GM10248 (cell line): ENCODE data around the gene EIF4ENIF1.

Experiments used
- CTCF ChIA-PET: fragments of 300-600 bp; sonication (Branson Sonifier 250); formaldehyde crosslinking; extraction: SDS; loops from one replicate; lab custom pipeline; 2021; ENCODE audit warnings: antibody characterized with exemption; lab: Yijun Ruan, JAX
- POLR2A ChIA-PET: fragments of 350-650 bp; sonication (Branson Sonifier 250); formaldehyde crosslinking; extraction: SDS; loops from one replicate; lab custom pipeline; 2020; ENCODE audit warnings: antibody characterized with exemption; lab: Yijun Ruan, JAX
- DNase-seq: peaks from one replicate; pipeline ENCODE4 v3.0.0; 2012; ENCODE audit errors: extremely low spot score
- TF ChIP-seq, protein P1 (sequence below): IDR thresholded peaks from 2 replicates; pipeline ENCODE4 v1.5.1; 2012; ENCODE audit warnings: mild to moderate bottlenecking, low read depth; ENCODE audit errors: extremely low read depth, missing control alignments, control extremely low read depth

Gene EIF4ENIF1

DNA sequence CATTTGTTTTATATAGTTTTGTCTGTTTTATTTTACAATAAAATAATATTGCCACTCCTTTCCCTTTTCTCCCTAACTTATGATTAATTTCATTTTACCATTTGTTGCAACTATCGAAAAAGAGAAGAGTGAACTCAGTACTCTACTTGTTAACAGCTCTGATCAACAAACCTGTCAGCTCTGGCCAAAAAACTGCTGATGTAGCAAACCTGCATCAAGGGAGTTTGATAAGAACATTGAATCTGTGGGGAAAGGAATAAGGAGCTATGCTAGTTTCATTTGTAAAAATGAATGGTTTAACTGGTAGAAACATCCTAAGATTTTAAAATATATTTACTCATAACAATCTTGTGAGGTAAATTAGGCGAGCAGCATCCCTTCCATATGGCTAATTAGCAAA, 42.9 kb downstream of the EIF4ENIF1 start:
- TF ChIP-seq, protein P1, sequence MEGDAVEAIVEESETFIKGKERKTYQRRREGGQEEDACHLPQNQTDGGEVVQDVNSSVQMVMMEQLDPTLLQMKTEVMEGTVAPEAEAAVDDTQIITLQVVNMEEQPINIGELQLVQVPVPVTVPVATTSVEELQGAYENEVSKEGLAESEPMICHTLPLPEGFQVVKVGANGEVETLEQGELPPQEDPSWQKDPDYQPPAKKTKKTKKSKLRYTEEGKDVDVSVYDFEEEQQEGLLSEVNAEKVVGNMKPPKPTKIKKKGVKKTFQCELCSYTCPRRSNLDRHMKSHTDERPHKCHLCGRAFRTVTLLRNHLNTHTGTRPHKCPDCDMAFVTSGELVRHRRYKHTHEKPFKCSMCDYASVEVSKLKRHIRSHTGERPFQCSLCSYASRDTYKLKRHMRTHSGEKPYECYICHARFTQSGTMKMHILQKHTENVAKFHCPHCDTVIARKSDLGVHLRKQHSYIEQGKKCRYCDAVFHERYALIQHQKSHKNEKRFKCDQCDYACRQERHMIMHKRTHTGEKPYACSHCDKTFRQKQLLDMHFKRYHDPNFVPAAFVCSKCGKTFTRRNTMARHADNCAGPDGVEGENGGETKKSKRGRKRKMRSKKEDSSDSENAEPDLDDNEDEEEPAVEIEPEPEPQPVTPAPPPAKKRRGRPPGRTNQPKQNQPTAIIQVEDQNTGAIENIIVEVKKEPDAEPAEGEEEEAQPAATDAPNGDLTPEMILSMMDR: no peak
- no peak for DNase-seq
- ChIA-PET CTCF (interaction anchor here (0.7 to 3.6 kb wide), 5 partner anchors 8 to 188 kb away, joined by 3 to 16 read pairs (median 6); no protein-coding TSS in a partner anchor), POLR2A (interaction anchor here (0.6 kb wide), 1 partner anchor 23 kb away, joined by 4 read pairs; no protein-coding TSS in a partner anchor)

DNA sequence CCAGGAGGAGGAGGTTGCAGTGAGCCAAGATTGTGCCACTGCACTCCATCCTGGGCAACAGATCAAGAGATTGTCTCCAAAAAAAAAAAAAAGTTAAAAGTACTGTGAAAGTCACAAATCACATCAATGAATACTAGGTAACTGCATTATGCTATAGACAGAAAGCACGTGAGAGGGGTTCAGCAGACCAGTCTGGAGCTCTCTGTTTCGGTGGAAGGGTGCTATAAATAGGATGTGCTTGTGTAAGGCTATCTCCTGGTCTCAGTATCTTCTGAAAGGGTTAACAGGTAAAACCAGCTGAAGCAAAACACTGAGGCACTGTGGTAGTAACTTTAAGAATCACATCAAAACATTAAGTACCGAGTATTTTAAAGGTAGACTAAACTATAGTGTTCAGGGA, 43.4 kb downstream of the EIF4ENIF1 start:
- TF ChIP-seq, protein P1: no peak
- CTCF ChIA-PET: interaction anchor here (0.7 to 3.6 kb wide), 5 partner anchors 8 to 188 kb away, joined by 3 to 16 read pairs (median 6); no protein-coding TSS in a partner anchor
- no peak for DNase-seq
- POLR2A ChIA-PET: interaction anchor here (0.6 kb wide), 2 partner anchors 36 to 37 kb away, joined by 5 to 6 read pairs; no protein-coding TSS in a partner anchor

DNA sequence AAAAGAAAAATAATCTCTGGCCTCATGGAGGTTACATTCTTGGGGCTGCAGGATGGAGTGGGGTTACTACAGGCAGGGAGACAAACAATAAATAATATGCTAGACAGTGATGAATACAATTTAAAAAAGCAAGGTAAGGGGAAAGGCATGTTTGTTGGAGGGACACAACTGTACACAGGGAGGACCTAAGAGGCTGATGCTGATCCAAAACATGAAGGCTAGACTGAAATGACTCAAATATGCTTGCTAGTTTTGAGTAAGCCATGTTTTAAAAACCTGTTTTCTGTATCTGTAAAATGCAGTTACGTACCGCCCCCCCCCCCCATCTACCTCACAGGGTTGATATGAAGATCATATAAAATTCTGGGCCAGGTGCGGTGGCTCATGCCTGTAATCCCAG, 44.0 kb downstream of the EIF4ENIF1 start:
- TF ChIP-seq, protein P1: no peak
- ChIA-PET CTCF (interaction anchor here (1.0 to 2.7 kb wide), 2 partner anchors 14 to 46 kb away, joined by 3 to 10 read pairs; no protein-coding TSS in a partner anchor), POLR2A (interaction anchor here (0.6 kb wide), 2 partner anchors 36 to 38 kb away, joined by 5 to 6 read pairs; no protein-coding TSS in a partner anchor)
- no peak for DNase-seq

DNA sequence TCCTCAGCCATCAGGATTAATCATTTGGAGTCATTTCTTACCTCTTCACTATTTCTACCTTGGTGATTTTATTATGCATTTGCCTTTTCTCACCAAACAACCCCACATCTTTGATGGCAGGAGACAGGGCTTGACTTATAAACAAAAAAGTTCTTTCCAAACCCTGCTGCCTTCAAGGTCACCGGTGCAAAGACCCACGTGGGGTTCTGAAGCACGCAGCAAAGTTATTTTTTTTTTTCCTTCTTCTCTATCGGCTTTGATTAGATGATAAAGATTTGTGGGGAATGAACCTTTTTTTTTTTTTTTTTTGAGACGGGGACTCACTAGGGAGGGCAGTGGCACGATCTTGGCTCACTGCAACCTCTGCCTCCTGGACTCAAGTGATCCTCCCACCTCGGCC, 46.1 kb downstream of the EIF4ENIF1 start:
- POLR2A ChIA-PET: interaction anchor here (0.6 kb wide), 2 partner anchors 42 to 194 kb away, joined by 3 to 4 read pairs; no protein-coding TSS in a partner anchor

DNA sequence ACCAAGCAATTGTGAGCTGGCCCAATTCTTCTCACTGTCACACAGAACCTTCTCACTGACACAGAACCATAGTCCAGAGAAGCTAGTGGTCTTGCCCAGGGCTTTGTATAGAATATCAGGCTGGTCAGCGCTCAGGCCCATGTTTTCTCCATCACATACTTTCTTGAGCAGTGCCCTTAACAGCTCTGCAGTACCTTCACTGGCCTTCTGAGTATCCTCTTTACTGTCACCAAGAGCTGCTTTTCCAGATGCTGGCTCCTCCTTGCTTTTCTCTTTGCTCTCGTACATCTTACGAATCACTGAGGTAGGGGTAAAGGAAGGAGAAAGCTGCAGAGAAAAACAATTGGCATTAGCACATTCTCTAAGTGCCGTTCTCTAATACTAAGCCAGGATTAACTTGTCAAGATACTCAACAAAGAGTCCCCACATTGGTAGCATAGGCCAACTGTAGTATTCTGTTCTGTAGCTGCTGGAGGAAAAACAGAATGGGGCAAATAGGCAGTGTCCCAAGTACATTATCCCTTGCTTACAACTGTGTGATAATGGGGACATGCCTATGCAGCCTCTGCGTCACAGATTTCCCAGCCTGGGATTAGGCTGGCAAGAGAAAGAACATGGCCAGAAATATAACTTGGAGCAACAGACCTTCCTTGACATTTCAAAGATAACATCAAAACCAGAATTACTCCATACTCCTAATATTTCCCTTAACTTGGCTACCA, 46.7 kb downstream of the EIF4ENIF1 start:
- DNase-seq: no peak
- CTCF ChIA-PET: interaction anchor here (1.3 kb wide), 1 partner anchor 8 kb away, joined by 5 read pairs; no protein-coding TSS in a partner anchor
- POLR2A ChIA-PET: interaction anchor here (0.6 kb wide), 1 partner anchor 42 kb away, joined by 4 read pairs; no protein-coding TSS in a partner anchor
- TF ChIP-seq, protein P1: no peak

More for the DNA sequence above, 46.1 kb downstream of the EIF4ENIF1 start:
- no peak for DNase-seq
- TF ChIP-seq, protein P1: no peak
- CTCF ChIA-PET: interaction anchor here (1.3 kb wide), 1 partner anchor 8 kb away, joined by 5 read pairs; no protein-coding TSS in a partner anchor

DNA sequence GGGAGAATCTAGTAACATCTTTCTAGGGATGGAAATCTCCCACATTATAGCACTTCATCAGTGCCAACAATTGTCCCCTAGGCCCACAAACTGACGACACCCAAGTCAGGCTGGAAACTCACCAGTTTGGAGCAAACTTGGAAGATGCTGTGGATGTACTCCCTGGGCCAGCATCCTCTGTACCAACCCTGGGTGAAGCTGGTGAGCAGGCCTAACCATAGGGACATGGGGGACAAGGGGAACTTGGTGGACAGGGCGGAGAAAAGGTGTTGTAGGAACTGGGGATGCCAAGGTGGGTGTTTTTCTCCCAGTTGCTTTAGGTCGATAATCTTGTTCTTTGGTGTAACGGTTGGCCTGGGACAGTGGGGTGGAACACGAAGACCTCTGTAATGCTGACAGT, 48.0 kb downstream of the EIF4ENIF1 start:
- ChIA-PET CTCF (no interaction called here), POLR2A (no interaction called here)
- TF ChIP-seq, protein P1: no peak
- no peak for DNase-seq
